Loucy (cell line): Measurements from ENCODE around the gene KATNAL2.

ENCODE experiments used
- H2AFZ ChIP-seq: fragments of 200-600 bp; sonication (generic); 2 replicates; pipeline ENCODE4 v1.6.0; 2016; ENCODE audit warnings: antibody characterized with exemption, mild to moderate bottlenecking, low read length, moderate library complexity
- H3F3A ChIP-seq: fragments of 200-600 bp; 2 replicates; pipeline ENCODE4 v1.6.0; 2016; ENCODE audit warnings: antibody characterized with exemption, low read depth, mild to moderate bottlenecking
- H3K27me3 ChIP-seq: fragments of 200-600 bp; sonication (generic); 2 replicates; pipeline ENCODE4 v1.6.1; 2014; ENCODE audit warnings: low read length, mild to moderate bottlenecking; ENCODE audit not compliant: insufficient read depth, poor library complexity, severe bottlenecking
- H3K36me3 ChIP-seq: fragments of 200-600 bp; sonication (generic); 2 replicates; pipeline ENCODE4 v1.6.1; 2016; ENCODE audit warnings: low read length; ENCODE audit not compliant: insufficient read depth
- H3K4me1 ChIP-seq: fragments of 200-600 bp; sonication (generic); 2 replicates; pipeline ENCODE4 v1.5.1; 2014; ENCODE audit warnings: low read length, mild to moderate bottlenecking; ENCODE audit not compliant: insufficient read depth, poor library complexity, severe bottlenecking
- H3K4me2 ChIP-seq: fragments of 200-600 bp; sonication (generic); 2 replicates; pipeline ENCODE4 v1.6.0; 2014; ENCODE audit warnings: antibody characterized with exemption, low read length, low read depth, mild to moderate bottlenecking; ENCODE audit not compliant: poor library complexity, severe bottlenecking
- H3K4me3 ChIP-seq: fragments of 200-600 bp; sonication (generic); 2 replicates; pipeline ENCODE4 v1.5.1; 2014; ENCODE audit warnings: low read length, mild to moderate bottlenecking, mixed read lengths; ENCODE audit not compliant: poor library complexity, severe bottlenecking
- H3K79me2 ChIP-seq: fragments of 200-600 bp; sonication (generic); 2 replicates; pipeline ENCODE4 v1.6.1; 2014; ENCODE audit warnings: low read length; ENCODE audit not compliant: insufficient read depth
- H3K9ac ChIP-seq: fragments of 200-600 bp; sonication (generic); 2 replicates; pipeline ENCODE4 v1.6.0; 2014; ENCODE audit warnings: mild to moderate bottlenecking, low read depth, low read length, moderate library complexity; ENCODE audit not compliant: poor library complexity, severe bottlenecking
- H3K9me2 ChIP-seq: fragments of 200-600 bp; sonication (generic); replicated peaks from 2 replicates; pipeline ENCODE4 v1.6.1; 2016; ENCODE audit warnings: low read depth, low read length, mixed read lengths
- H3K9me3 ChIP-seq: fragments of 200-600 bp; sonication (generic); 2 replicates; pipeline ENCODE4 v1.6.1; 2014; ENCODE audit warnings: mild to moderate bottlenecking, antibody characterized with exemption, low read length, low read depth; ENCODE audit not compliant: insufficient read depth
- H4K20me1 ChIP-seq: fragments of 200-600 bp; sonication (generic); 2 replicates; pipeline ENCODE4 v1.6.0; 2014; ENCODE audit warnings: antibody characterized with exemption, low read length, mild to moderate bottlenecking; ENCODE audit not compliant: insufficient read depth, poor library complexity, severe bottlenecking
- CTCF ChIP-seq: fragments of 200-600 bp; sonication (generic); conservative IDR thresholded peaks from 2 replicates; pipeline ENCODE4 v1.5.1; 2014; ENCODE audit warnings: mild to moderate bottlenecking, antibody characterized with exemption, low read length
- EZH2phosphoT487 ChIP-seq: fragments of 200-600 bp; IDR thresholded peaks from 2 replicates; pipeline ENCODE4 v1.6.1; 2018; ENCODE audit warnings: antibody characterized with exemption, mild to moderate bottlenecking, moderate library complexity, borderline replicate concordance

KATNAL2 gene

DNA sequence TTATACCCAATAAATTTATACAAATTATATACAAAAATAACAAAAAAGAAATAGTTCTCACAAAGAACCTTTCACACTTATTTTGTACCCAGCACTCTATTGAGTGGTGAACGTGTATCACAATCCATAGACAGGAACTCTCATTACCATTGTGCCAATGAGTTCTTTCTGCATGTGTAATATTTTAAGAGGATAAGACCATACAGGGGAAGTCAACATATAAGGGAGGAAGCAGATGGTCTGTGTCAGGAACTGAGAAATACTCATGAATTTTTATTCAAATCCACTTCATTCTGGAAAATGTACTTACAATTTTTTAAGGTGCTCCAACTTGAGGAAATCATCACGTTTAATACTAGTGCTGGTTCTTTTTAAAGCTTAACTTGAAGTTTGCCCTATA, 145.1 kb downstream of the KATNAL2 start:
- TF ChIP-seq CTCF: no peak
- TF ChIP-seq EZH2phosphoT487: no peak
- H4K20me1 ChIP-seq: no peaks in the 10 kb centered on the region
- H3K36me3 ChIP-seq: no peaks in the 10 kb centered on the region
- H3K27me3 ChIP-seq: no peaks in the 10 kb centered on the region
- H3K9ac ChIP-seq: no peak overlapping the region
- no peaks in the 10 kb centered on the region for H3K9me2 ChIP-seq
- H3K79me2 ChIP-seq: no peaks in the 10 kb centered on the region
- no peak overlapping the region for H2AFZ ChIP-seq
- H3K4me1 ChIP-seq: peaks cover 2% of the 10 kb centered on the region
- no peaks in the 10 kb centered on the region for H3K9me3 ChIP-seq
- H3K4me3 ChIP-seq: no peak overlapping the region
- no peak overlapping the region for H3K4me2 ChIP-seq
- no peaks in the 10 kb centered on the region for H3F3A ChIP-seq

DNA sequence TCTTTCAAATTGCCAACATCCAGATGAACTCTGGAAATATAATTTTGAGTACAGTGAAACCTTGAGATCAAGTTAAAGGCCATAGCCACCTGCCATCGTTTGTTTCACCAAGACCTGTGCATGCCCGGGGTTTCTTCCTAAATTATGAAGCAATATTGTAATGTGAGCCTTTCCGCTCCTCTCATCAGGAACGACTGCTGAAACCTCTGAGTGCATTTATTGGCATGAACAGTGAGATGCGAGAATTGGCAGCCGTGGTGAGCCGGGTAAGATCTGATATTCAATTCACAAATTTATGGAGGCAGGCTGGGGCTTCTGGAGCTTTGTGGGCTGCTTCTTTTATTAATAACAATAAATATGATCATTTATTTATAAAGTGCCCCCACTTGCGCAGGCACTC, 145.7 kb downstream of the KATNAL2 start:
- Histone ChIP-seq H3K9ac (no peak overlapping the region), H3K4me3 (no peak overlapping the region), H3K27me3 (no peaks in the 10 kb centered on the region), H3F3A (no peaks in the 10 kb centered on the region), H2AFZ (no peak overlapping the region), H3K4me2 (no peak overlapping the region), H3K9me2 (no peaks in the 10 kb centered on the region), H4K20me1 (no peaks in the 10 kb centered on the region), H3K9me3 (no peaks in the 10 kb centered on the region), H3K4me1 (peaks cover 2% of the 10 kb centered on the region), H3K36me3 (no peaks in the 10 kb centered on the region), H3K79me2 (no peaks in the 10 kb centered on the region)
- TF ChIP-seq CTCF: no peak
- no peak for TF ChIP-seq EZH2phosphoT487

GRCh38 chr18:47067648-47068047, 150.2 kb downstream of the KATNAL2 start:
- H3K36me3 ChIP-seq: no peaks in the 10 kb centered on the region
- no peak overlapping the region for H2AFZ ChIP-seq
- H3K9me3 ChIP-seq: no peaks in the 10 kb centered on the region
- H3K4me1 ChIP-seq: peaks cover 2% of the 10 kb centered on the region
- no peaks in the 10 kb centered on the region for H4K20me1 ChIP-seq
- TF ChIP-seq CTCF (no peak), EZH2phosphoT487 (no peak)
- H3K9me2 ChIP-seq: no peaks in the 10 kb centered on the region
- H3K27me3 ChIP-seq: no peaks in the 10 kb centered on the region
- H3F3A ChIP-seq: peaks cover 3% of the 10 kb centered on the region; the same call in 1 of the 2 replicates
- H3K9ac ChIP-seq: no peak overlapping the region
- no peak overlapping the region for H3K4me3 ChIP-seq
- H3K4me2 ChIP-seq: no peak overlapping the region
- H3K79me2 ChIP-seq: no peaks in the 10 kb centered on the region
